AG09309 (cell line): Measurements from ENCODE around the gene PIGQ.

Source experiments
- DNase-seq: peaks from one replicate; pipeline ENCODE4 v3.0.0-alpha.2; 2010; ENCODE audit warnings: low read depth
- H3K4me3 ChIP-seq: 2 replicates; pipeline ENCODE4 v1.5.1; 2011; ENCODE audit warnings: mild to moderate bottlenecking, low read depth, low read length, moderate library complexity; ENCODE audit not compliant: control insufficient read depth
- CTCF ChIP-seq: IDR thresholded peaks from 2 replicates; pipeline ENCODE4 v1.5.1; 2011; ENCODE audit warnings: mild to moderate bottlenecking, low read depth, low read length, inconsistent platforms; ENCODE audit not compliant: insufficient read depth, control insufficient read depth; ENCODE audit errors: missing control alignments

PIGQ gene

GRCh38 chr16:630815-631405 lies 61.1 kb downstream of the PIGQ start, which contains the start of gene WFIKKN1:
WFIKKN1 (plus strand) TSS chr16:630985; CDS start chr16:631254, 269 bp downstream.
- H3K4me3 ChIP-seq, result no peak within 1 kb of the TSS
- DNase-seq, result no peak
- no peak for TF ChIP-seq CTCF

- no peak for TF ChIP-seq CTCF
- no peak overlapping the region for H3K4me3 ChIP-seq
- DNase-seq, result no peak
Measured at GRCh38 chr16:631808-632358, 62.1 kb downstream of the PIGQ start.

- no peak overlapping the region for H3K4me3 ChIP-seq
- TF ChIP-seq CTCF, result no peak
Measured at GRCh38 chr16:632486-633335, 62.9 kb downstream of the PIGQ start.

GRCh38 chr16:633336-634050 lies 63.7 kb downstream of the PIGQ start:
- no peak for DNase-seq
- no peak for TF ChIP-seq CTCF
- H3K4me3 ChIP-seq, result no peak overlapping the region

More at GRCh38 chr16:632486-633335, 62.9 kb downstream of the PIGQ start:
- no peak for DNase-seq
